ENCODE results near the gene RPS27.

The RPS27 gene

DNA sequence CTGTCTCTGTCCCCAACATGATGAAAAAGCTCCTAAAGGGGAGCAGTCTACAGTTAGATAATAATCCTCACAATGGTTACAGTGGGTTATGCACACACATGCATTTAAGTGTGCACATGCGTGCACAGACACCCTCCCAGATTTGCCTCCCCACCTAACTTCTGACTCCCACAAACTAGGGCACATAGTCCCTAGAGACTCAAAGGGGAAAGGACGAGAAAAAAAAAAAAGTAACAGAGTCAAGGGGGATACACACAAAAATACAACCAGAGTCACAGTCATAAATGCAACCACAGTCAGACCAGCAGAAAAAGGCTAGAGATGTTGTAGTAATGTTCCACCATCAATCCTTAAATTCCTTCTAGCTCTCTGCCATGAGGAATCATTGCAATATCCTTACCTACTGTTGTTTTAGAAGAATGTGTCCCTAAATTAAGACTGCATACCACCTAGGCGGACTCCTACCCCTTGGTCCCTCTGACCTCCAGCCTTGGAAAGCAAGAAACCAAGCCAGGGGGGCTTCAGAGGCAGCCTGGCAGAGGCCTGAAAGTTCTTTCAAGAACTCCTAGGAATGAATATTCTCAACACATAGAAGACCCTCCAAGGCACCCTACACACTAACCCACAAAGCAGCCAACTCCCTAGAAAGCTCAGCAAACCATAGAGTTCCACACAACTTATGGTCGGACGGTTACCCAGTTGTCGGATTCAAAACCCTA, 33.4 kb upstream of the RPS27 start:
- TF ChIP-seq, protein P1, sequence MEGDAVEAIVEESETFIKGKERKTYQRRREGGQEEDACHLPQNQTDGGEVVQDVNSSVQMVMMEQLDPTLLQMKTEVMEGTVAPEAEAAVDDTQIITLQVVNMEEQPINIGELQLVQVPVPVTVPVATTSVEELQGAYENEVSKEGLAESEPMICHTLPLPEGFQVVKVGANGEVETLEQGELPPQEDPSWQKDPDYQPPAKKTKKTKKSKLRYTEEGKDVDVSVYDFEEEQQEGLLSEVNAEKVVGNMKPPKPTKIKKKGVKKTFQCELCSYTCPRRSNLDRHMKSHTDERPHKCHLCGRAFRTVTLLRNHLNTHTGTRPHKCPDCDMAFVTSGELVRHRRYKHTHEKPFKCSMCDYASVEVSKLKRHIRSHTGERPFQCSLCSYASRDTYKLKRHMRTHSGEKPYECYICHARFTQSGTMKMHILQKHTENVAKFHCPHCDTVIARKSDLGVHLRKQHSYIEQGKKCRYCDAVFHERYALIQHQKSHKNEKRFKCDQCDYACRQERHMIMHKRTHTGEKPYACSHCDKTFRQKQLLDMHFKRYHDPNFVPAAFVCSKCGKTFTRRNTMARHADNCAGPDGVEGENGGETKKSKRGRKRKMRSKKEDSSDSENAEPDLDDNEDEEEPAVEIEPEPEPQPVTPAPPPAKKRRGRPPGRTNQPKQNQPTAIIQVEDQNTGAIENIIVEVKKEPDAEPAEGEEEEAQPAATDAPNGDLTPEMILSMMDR (IDR thresholded peaks at IDR 0.05; ENCODE audit: extremely low read depth, missing control alignments) = no peak

DNA sequence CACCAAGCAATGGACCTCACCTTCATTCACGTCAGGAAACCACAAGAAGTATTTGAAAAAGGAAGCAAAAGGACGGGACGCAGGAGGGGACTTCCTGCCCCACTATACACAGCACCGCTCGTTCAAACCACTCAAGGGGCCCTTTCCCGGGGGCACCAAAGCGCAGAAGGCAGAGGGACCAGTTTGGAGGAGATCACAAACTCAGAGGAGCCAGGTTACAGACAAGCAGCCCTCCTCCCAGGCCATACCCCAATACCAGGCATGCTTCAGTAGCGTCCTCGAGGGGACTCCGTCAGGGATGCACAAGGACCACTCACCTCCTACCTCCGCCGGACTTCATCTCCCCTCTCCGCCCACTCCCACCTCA, 32.8 kb upstream of the RPS27 start:
- DNase-seq (ENCODE audit: low spot score) = peak; percentile 71
- TF ChIP-seq, protein P1 (IDR thresholded peaks at IDR 0.05; ENCODE audit: extremely low read depth, missing control alignments) = no peak

More for the DNA sequence above, 33.4 kb upstream of the RPS27 start:
- no peak for DNase-seq (ENCODE audit: low spot score)

DNA sequence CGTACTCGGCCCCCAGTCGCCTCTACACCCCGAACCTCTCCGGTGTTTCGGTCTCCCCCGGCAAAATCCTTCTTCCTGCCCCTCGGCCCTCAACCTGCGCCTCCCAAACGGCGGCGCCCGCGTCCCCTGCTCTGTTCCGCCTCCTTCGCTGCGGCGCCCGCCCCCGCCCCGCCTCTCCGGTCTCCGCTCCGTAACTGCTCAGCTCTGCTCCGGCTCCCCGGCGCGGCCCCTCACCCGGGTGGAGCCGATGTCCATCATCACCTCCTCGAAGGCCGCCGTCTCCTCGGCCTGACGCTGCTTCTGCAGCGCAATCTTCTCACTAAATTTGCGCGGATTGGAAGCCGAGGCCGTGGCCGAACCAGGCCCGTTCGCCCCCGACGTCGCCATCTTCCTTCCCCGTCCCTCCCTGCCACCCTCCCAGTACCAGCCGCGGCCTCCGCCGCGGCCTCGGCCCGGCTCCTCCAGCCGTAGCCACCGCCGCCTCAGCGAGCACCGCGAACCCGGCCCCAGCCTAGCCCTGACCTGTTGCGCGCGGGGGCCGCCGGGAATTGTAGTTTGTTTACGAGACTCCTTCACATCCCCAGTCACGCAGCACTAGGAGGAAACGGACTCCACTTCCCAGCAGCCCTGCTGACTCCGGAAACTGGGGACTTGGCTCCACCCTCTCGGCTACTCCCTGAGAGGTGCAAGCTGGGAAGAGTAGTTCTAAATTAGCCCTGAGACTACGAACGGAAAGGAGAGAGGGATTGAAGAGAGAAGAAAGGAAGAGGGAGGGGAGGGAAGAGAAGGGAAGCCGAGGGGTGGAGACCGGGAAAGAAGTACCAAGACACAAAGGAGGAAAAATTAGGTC, 32.2 kb upstream of the RPS27 start, which contains the start of gene CRTC2:
Gene CRTC2 (minus strand): TSS at position 502 of the 850 bp plus-strand sequence. CDS start 115 bp downstream, at position 387.
- TF ChIP-seq, protein P1 (IDR thresholded peaks at IDR 0.05; ENCODE audit: extremely low read depth, missing control alignments) = peak; percentile 1
- peak; percentile 97 for DNase-seq (ENCODE audit: low spot score)

DNA sequence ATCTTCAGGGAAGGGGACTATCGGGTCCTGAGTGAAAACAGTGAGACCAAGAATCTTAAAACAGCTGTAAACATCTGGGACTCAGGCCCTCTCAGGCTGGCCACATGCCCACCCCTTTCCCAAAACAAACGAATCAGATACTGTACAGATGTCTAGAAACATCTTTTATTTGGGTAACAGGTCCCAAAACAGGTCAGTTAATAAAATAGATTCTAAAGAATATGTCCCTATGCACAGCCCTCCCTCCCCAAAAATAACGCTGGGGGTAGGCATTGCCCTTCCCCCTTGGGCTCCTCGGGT, 31.7 kb upstream of the RPS27 start:
- TF ChIP-seq, protein P1 (IDR thresholded peaks at IDR 0.05; ENCODE audit: extremely low read depth, missing control alignments) = no peak
- DNase-seq (ENCODE audit: low spot score) = no peak

DNA sequence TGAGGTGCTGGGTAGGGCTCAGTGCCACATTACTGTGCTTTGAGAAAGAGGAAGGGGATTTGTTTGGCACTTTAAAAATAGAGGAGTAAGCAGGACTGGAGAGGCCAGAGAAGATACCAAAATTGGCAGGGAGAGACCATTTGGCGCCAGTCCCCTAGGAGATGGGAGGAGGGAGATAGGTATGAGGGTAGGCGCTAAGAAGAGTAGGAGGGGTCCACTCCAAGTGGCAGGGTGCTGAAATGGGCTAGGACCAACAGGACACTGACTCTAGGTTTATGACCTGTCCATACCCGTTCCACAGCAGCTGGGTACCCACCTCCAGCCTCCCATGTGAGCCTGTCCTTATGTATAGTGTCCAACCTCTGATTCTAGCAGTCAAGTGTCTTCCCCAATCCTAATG, 31.1 kb upstream of the RPS27 start:
- DNase-seq (ENCODE audit: low spot score) = no peak

DNA sequence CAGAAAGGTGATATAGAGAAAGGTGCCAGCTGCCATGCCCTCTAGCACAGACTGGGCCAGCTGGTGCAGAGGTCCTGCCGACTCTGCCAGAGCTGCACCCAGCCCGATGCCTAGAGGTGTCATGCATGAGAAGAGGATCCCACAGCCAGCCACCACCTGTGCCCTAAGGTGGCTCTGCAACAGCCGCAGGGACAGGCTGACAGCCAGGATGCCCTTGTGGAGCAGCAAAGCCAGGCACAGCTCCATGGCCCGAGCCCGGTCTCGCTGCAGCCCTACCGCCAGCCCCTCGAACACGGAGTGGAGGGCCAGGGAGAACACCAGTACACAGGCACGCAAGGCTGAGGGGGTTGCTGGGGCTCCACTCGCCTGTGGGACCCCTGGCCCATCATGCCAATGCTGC, 30.4 kb upstream of the RPS27 start:
- TF ChIP-seq, protein P1 (IDR thresholded peaks at IDR 0.05; ENCODE audit: extremely low read depth, missing control alignments) = no peak

More for the DNA sequence above, 31.1 kb upstream of the RPS27 start:
- TF ChIP-seq, protein P1 (IDR thresholded peaks at IDR 0.05; ENCODE audit: extremely low read depth, missing control alignments) = no peak

DNA sequence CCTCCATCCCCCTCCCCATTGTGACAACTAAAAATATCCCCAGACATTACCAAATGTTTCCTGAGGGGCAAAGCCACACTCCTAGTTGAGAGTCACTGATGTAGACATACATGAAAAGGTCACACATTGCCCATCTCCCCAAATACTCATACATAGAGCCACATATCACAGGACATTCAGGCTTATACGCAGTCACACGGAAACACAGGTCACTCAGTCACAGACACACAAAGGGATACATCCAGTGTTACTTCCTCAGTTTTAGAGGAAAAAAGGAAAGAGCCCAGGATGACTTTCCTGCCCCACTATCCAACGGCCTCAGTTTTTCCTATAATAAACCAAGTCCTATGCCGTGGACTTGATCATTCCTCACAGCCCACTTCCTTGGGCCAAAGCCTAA, 29.1 kb upstream of the RPS27 start:
- DNase-seq (ENCODE audit: low spot score) = no peak
- TF ChIP-seq, protein P1 (IDR thresholded peaks at IDR 0.05; ENCODE audit: extremely low read depth, missing control alignments) = no peak

More for the DNA sequence above, 30.4 kb upstream of the RPS27 start:
- DNase-seq (ENCODE audit: low spot score) = no peak
